ENCODE results near the gene RALGAPA2.

The RALGAPA2 gene

DNA sequence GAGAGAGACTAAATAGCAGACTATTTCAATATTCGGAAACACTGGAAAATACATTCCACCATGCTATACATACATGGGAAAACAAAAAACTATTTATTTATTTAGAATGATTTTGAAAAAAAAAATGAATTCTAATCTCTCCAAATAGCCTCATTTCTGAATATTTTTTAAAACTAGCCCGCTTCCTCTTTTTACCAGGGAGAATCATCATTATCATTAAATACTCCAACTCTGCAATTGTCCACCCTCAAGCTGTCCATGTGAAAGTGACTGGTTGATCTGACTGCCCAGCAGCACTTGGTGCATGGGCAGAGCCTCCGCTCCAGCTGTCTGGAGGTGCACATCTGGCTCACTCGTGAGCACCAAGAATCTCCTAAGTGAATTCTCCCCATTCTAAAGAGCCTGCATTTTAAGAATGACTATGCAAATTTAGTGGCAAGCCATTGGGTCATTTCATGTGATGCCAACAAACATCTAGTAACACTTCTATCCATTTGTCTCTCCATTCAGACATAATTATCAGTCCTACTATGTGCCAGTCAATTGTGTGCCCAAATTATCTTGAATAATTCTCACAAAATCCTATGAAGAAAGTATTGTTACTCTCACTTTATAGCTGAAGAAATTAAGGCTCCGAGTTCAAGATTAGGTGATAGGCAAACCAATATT lies 279.7 kb downstream of the RALGAPA2 start:
- no peak for DNase-seq (ENCODE audit: low spot score)

DNA sequence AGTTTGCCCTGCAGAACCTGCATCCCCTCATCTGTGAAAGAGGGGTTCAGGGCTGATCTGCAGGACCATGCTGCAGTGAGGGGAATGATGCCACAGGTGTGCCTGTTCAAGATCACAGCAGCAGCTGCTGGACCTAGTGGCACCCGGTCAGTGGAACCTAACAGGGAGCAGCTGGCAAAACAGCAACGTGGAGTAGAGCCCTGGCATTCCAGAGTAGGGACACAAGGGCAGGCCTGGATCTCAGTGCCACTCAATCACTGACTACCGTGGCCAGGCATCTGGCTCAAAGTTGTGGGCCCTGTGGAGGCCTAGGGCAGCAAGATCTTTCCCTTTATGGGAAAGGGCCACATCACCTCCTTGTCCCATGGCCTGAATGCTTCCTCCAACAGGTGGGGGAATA lies 282.4 kb downstream of the RALGAPA2 start:
- DNase-seq (ENCODE audit: low spot score): no peak

DNA sequence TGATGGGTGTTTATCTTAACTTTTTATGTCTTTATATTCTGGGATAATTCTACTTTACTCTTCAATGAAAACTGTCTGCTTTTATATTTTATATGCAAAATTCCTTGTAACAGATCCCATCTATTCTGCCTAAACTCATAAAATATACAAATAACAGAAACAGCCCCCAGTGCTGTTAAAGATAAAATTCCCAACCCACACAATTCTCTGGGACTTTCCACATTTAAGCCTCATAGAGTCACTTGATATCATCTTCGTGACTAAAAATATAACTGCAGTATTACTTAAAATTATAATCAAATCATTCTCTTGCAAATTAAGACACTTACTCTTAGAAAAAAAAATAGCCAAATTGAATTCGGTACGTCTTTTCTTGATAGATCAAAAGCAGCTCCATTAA lies 284.4 kb downstream of the RALGAPA2 start:
- no peak for DNase-seq (ENCODE audit: low spot score)

DNA sequence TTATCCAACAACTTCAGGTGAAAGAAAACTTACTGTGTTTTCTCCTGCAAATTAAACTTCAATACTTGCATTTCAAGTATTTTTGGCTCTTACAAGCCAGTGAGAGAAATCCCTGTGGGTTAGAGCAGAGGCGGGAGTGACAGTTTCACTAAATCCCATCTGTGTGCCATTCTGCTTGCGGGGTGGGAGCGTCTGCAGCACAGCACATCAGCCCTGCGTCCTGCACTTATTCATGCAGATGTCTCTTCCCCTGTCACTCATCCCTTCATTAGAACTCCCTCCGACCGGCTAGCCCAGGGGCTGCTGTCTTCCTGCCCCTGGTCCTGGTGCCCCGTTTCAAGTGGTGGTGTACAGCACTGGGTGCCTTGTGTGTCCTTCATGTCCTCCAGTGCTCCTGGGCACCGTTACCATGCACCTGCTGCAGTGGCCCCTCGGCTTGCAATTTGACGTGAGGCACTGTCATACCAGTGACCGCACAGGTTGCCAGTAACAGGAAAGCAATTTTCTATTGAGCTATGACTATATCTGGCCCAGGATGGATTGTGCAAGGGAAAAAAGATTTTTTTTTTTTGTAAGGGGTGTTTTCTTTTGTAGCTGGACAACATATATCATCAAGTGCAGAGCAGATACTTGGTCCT lies 285.1 kb downstream of the RALGAPA2 start:
- no peak for DNase-seq (ENCODE audit: low spot score)

DNA sequence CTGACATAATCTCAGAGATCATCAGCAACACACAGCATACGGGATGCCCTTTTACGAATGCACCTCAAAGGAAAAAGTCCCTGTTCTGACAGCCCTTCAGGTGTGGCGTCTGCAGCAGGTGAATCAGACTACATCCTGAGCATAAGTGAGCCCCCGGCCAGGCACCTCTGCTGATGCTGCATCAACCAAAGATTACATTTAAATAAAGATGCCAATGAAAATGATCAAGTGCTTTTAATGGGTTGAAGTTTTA lies 285.9 kb downstream of the RALGAPA2 start:
- no peak for DNase-seq (ENCODE audit: low spot score)

DNA sequence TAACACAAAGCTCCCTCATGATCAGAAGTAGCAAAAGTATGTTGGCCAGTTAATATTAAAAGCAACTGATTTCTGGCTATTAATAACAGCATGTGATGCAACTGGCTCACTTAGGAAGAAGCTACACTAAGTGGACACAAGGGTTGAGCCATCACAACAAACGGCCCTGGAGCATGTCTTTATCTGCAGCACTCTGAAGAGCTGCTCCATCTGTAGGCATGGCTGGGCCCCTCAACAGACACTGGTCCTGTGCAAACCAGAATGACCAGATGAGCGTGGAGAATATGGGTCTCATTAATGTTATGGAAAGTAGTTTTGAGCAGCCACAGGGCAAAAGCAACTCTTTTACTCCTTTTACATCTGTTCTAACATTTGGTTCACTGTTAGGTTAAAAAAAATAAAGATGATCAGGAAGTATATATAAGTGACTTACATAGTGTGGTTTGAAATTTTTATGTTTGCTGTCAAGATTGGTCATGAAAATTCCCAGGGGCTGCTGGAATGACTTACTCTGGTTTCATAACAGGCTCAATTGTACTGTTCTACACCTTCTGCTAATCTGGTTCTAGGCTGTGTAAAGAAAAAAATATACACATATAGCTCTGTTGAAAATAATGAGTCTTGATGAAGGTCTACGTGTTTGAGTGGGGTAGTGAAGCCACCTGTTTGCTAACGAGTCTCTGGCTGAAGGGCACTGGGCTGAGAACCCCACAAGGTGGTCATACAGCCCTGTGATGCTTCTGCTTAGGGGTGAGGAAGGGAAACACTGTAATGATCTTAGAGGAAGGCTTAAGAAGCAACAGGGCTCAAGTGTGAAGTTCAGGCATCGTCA lies 286.4 kb downstream of the RALGAPA2 start:
- no peak for DNase-seq (ENCODE audit: low spot score)

DNA sequence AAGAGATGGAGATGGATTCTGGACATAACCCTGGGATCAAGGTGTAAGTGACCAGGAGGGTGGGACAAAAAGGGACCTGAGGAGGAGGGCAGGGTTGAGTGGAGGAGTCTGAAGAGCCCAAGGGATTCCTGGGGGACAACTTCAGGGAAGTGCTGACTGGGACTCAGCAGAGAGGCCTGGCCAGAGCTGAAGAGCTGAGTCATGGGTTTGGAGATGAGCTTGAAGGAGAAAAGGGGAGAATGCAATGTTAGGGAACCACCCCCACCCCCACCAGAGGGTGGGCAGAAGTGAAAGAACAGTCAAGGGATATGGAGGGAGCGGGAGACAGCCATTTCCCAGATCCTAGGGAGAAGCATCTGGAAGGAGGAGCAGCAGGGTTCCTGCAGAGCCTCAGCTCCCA lies 289.3 kb downstream of the RALGAPA2 start:
- DNase-seq (ENCODE audit: low spot score): no peak

DNA sequence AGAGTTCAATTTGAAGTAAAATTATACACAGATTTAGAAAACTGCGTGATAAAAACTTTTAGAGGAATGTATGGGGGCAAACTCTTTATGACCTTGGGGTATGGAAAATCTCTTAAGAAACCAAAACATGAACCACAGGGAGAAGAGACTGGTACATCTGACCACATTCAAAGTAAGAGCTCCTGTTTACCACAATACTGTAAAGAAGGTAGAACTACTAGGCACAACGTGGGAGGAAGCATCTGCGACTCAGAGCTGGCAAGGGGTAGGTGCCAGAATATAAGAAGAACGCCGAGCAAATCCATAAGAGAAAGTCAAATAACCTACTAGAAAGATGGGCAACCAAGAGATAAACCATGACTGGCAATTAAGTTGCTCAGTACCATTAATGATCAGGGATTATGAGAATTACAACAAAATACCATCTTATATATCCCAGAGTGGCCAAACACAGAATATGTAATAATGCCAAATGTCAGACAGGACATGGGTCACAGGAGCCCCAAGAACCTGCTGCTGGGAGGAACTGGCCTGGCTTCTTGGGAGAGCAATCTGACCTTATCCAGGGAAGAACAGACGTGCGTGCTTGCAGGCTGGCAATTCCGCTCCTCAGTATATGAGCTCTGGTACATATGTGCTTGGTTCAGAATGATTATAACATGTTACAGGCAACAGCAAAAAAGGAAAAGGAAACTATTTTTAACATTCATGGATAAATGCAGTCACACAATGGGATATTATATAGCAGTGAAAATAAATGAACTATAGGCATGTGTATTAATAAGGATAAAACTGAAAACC lies 294.4 kb downstream of the RALGAPA2 start:
- DNase-seq (ENCODE audit: low spot score): no peak

DNA sequence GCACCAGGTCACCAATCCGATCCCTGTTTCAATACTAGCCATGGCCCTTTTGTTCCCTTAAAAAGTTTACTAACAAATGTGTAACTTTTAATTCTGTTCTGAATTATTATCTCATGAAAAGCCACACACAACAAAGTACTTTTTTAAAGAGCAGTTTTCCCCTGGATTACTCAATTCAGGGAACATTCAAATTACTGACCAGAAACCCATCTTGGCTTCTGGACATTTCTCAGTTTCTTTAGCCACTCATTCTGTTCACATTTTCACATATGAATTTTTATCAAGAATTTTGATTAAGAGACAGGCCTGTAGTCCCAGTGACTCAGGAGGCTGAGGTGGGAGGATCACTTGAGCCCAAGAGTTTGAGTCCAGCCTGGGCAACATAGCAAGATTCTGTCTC lies 297.1 kb downstream of the RALGAPA2 start:
- no peak for DNase-seq (ENCODE audit: low spot score)

DNA sequence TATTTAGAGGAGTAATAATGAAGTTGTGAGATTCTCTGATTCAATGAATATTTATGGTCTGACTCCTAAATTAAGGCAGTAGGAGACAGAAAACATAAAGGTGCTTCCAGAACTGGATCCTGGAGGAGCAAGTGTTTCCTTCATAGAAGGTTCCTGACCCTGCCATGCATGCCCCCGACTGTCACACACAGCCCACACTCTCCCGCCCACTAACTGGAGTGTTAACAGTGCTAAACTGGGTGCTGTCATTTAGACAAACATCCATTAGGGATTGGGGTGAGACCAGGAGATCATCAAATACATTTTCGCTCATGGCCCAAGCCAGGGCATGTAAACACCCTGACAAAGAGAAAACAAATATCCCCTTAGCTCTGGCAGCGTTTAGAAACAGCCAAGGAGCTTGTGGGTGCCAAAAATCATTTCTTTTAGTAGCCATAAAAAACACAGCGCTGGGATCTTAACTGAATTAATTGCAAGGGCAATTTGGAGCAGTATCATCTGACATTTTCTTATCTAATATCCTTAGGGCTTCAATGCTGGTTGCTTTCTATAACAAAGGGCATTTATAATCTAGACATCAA lies 297.7 kb downstream of the RALGAPA2 start:
- DNase-seq (ENCODE audit: low spot score): no peak

DNA sequence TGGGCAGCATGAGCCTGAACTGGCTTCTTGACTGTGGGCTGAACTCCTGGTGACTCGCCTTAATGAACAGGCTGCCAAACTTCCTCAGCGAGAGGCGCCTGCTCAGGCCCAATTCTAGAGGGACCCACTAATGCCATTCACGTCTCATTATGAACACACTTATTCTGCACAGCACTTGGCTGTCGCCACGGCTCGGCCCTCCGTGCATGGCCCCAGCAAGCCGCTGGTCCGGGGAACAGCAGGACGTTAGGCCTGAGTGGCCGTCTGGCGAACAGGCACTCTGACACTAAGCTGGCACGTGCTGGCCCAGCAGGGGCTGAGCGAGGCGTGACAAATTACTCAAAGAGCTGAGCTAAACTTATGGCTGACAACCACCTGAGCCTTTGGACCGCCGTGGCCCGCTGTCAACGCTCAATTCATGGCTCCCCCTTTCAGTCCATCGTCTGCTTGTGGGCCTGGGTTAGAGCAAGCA lies 298.6 kb downstream of the RALGAPA2 start:
- DNase-seq (ENCODE audit: low spot score): peak; percentile 78

DNA sequence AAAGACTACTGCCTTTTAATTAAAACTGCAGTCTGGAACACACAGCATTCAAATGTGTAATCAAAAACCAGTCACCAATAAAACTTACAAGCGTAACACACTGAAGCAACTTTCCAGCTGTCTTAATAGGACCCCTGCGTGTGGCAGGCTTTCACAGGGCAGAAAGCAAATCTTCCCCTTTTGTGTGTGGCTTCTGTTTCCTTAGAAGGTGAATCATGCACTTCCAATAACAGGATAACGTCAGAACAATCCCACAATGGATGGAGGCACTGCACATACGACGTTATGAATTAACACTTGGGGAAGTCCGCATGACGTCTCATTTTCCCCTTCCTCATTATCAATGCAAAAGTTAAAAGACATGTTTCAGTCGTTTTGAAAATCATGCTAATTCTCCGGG lies 299.7 kb downstream of the RALGAPA2 start:
- DNase-seq (ENCODE audit: low spot score): no peak

DNA sequence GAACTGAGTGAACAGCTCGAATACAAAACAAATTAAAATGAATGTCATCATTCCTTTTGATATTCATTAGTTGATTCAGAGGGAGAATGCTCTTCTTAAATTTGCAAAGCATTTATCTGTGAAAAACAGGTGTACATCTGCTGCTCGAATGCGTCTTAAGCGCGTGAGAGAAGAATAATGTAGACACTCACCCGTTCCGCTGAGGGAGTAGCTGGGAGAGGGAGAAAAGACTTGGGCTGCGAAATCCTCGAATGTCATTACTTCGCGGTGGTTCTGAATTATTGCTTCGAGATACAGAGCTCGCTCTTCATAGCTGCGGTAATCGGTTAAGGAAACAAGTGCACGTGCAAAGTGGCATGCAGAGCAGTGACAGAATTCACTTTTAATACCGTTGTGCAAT lies 300.6 kb downstream of the RALGAPA2 start:
- DNase-seq (ENCODE audit: low spot score): no peak

DNA sequence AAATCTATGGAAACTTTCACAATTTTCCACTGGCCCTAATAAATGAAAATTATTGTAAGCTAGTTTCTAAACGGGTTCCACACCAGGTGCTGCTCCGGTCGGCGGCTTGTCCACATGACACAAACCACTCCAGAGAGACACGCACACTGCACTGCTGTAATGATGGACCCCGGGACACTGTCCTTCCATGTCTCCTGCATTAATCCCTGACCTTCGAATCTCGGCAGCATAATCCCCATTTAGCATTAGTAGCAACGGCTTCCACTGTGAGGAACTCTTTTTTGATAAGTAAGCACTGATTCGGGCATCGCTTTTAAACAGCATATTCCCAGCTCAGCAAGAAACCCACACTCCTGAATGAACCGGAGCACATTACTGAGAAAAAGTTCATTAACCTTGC lies 301.0 kb downstream of the RALGAPA2 start:
- no peak for DNase-seq (ENCODE audit: low spot score)

DNA sequence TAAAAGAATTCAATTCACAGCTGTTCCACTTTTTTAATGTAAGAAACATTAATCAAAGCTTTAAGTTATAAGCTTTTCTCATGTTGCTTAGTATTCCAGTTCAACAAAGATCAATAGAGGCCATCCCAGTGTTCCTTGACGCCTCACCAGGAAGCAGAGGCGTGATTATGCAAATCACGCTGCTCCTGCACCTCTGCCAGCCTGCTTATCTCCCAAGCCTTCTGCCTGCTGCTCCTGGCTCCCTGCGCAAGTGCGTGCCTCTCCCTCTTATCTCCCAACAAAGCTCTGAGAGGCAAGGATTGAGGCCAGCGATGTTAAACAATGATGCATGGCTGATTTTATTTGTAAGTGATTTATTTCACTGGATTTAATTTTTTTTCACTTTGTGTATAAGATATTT lies 301.8 kb downstream of the RALGAPA2 start:
- peak; percentile 70 for DNase-seq (ENCODE audit: low spot score)

DNA sequence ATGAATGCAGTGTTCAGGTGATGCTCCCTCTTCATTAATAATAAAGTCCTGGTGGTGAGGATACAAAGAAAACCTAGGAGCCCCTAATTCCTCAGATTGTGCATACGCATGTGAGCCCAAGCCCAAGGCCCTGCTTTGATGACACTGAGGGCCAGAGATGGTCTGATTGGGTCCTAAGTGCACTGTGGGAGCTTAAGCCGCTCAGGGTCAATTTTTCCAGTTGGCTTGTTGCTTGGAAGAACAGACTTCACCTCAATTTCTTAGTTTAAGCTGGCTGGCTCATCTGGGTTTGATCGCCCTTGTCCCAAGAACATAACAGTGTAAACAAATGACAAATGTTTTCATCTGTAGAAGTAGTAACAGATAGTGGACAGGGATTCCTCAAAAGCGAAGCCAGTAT lies 303.1 kb downstream of the RALGAPA2 start:
- DNase-seq (ENCODE audit: low spot score): no peak

DNA sequence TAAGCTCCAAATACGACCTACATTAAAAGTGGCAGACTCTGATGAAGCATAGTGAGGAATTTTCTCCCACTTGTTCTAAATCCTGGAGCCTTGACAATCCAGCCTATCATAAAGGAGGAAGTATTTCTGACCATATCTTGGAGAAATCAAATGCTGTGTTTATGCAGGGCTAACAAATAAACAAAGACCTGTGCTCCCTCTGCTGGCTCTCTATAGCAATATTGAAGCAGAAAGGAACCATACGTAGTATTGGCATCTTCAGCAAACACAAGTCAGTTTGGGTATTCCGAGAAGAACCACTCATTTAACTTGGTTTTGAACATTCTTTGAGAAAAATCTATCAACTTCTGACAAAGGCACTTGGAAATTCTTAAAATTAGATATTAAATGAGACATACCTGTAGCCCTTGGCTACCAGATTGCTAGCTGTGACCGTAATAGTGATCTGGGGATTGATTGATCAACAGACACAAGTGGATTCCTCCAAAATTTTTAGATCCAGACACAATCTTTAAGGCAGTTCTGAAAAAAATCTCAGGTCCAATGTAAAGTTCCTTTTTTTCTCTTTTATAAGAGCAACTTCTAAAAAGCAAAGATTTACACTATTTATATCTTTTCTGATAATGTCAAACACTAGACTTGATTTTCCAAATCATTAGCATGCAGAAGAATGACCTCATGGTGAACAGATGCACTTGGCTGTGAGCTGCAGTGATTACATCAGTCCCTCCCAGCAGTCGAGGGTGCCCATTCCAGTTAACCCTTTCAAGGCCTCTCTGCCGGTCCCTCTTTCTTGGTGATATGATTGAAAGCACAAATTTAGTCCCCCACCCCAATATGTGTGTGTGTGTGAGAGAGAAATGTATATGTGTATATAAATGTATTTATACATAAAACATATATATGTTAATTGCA lies 304.3 kb downstream of the RALGAPA2 start:
- DNase-seq (ENCODE audit: low spot score): no peak

DNA sequence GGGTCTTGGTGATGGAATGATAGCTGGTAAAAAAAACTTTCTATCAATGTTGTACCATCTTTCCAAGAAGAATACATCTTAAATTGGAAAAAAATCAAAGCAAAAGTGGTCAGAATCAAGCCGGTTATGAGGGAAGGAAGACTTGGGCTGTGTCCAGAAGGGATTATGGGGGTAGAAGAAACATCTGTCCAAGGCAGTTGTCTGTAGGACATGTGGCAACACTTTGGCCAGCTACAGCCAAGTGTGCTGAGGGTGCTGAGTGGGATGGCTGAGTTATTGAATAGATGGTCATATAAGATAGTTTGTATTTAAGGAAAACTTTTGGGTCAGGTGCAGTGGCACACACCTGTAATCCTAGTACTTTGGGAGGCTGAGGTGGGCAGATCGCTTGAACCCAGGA lies 306.1 kb downstream of the RALGAPA2 start:
- DNase-seq (ENCODE audit: low spot score): no peak

DNA sequence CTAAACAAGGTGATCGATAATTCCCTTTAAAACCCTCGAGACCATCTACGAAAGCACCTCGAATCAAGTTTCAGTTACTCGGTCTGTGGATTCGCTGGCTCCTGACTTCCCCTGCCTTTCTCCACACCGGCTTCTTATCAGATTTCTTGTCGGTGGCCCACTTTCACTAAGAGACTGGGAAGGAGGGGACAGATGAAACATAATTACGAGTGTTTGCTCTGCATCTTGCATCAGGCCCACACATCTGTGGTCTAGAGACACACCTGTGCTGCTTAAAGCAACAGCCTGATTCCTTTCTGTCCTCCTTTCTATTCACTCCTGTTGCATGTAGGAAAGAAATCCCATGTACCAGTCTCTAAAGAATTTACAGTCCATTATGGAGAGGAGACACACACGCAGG lies 306.8 kb downstream of the RALGAPA2 start:
- DNase-seq (ENCODE audit: low spot score): no peak

DNA sequence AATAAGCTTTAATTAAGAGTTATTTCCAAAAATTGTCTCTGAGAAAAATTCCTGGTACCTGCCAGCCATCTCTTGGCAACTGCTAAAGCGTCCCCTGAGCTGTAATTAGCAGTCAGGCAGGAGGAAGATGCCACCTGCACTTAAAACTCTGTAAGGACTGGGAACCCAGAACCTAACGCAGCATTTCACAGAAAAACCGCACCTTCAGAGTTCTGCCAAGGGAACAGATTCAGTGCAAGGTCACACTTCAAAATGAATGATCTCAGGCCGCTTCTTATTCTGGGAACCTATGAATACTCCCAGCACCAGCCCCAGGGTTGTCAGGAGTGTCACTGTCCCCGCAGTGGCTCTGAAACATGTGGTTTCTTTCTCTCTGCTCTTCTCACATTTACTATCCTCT lies 307.8 kb downstream of the RALGAPA2 start:
- DNase-seq (ENCODE audit: low spot score): no peak

DNA sequence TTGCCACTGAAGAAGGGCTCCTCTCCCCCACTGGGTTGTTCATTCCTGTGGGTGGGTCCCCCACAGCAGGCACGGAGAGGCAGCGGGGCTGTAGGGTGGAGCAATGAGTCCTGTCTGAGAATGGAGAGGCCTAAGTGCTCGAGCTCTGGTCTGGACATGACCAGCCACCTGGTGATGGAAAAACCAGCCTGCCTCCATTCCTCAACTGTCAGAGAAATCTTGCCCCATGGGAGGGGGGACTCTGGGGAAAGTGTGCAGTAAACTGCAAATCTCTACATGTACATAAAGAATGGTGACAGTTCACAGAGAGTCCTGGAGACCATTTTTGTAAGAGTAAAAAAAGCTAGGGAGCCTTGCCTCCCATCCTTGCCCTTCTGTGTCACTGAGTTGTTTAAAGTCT lies 310.5 kb downstream of the RALGAPA2 start:
- no peak for DNase-seq (ENCODE audit: low spot score)
